ENCODE data around the gene BLTP3A.
"Not testable (repeated sequence)": the region's sequence is repeated elsewhere in the genome, so short reads cannot be mapped to it uniquely, and the experiment has no call there.

The BLTP3A gene

GRCh38 chr6:34791701-34792604 is at the start of gene BLTP3A:
BLTP3A (plus strand) TSS chr6:34792083; CDS start chr6:34792251, 168 bp downstream.
- peak; percentile 52 for DNase-seq (ENCODE audit: low read depth)

GRCh38 chr6:34742094-34742493 is 49.8 kb upstream of the BLTP3A start:
- DNase-seq (ENCODE audit: low read depth) = no peak

- DNase-seq (ENCODE audit: low read depth) = no peak
These were observed 48.1 kb upstream of the BLTP3A start for GRCh38 chr6:34743625-34744293.

GRCh38 chr6:34744294-34744647 is 47.6 kb upstream of the BLTP3A start:
- not testable (repeated sequence) for DNase-seq (ENCODE audit: low read depth)

GRCh38 chr6:34745277-34746103 is 46.4 kb upstream of the BLTP3A start:
- DNase-seq (ENCODE audit: low read depth) = no peak

GRCh38 chr6:34746104-34746846 is 45.6 kb upstream of the BLTP3A start:
- no peak for DNase-seq (ENCODE audit: low read depth)

GRCh38 chr6:34748757-34749156 is 43.1 kb upstream of the BLTP3A start:
- DNase-seq (ENCODE audit: low read depth) = no peak

- not testable (repeated sequence) for DNase-seq (ENCODE audit: low read depth)
These were observed 35.4 kb upstream of the BLTP3A start for GRCh38 chr6:34756513-34756856.

GRCh38 chr6:34757687-34758274 is 34.1 kb upstream of the BLTP3A start:
- no peak for DNase-seq (ENCODE audit: low read depth)

GRCh38 chr6:34760108-34760507 is 31.8 kb upstream of the BLTP3A start:
- no peak for DNase-seq (ENCODE audit: low read depth)

- DNase-seq (ENCODE audit: low read depth) = not testable (repeated sequence)
These were observed 30.2 kb upstream of the BLTP3A start for GRCh38 chr6:34761681-34762080.

- DNase-seq (ENCODE audit: low read depth) = no peak
These were observed 23.7 kb upstream of the BLTP3A start for GRCh38 chr6:34768148-34768547.

GRCh38 chr6:34771727-34772126 is 20.2 kb upstream of the BLTP3A start:
- peak; percentile 28 for DNase-seq (ENCODE audit: low read depth)

- no peak for DNase-seq (ENCODE audit: low read depth)
These were observed 18.9 kb upstream of the BLTP3A start for GRCh38 chr6:34772940-34773339.

- DNase-seq (ENCODE audit: low read depth) = no peak
These were observed 18.0 kb upstream of the BLTP3A start for GRCh38 chr6:34773916-34774315.

GRCh38 chr6:34774967-34775366 is 16.9 kb upstream of the BLTP3A start:
- no peak for DNase-seq (ENCODE audit: low read depth)

- not testable (repeated sequence) for DNase-seq (ENCODE audit: low read depth)
These were observed 6.5 kb upstream of the BLTP3A start for GRCh38 chr6:34785375-34785774.

- DNase-seq (ENCODE audit: low read depth) = not testable (repeated sequence)
These were observed 4.7 kb upstream of the BLTP3A start for GRCh38 chr6:34787152-34787551.

GRCh38 chr6:34788111-34788510 is 3.8 kb upstream of the BLTP3A start:
- no peak for DNase-seq (ENCODE audit: low read depth)

- peak; percentile 11 for DNase-seq (ENCODE audit: low read depth)
These were observed 651 bp upstream of the BLTP3A start for GRCh38 chr6:34791164-34791700.
